Stimulated activated memory B cell treated with anti-CD40 and anti-IgM and Interleukin-4, amounts not matched to agents 10 μg/mL and 1 μg/mL and 100 μg/mL, for 72 hours (primary cell): ENCODE data around the gene TRIM41.
A peak's percentile ranks its signal among the peaks of the same experiment; 100 is the strongest.

Experiments
- ATAC-seq: fragments of 150-1000 bp; cut with Tn5 transposase; 2 replicates; pipeline ENCODE4 v1.10.0; 2021
- H3K27ac Mint-ChIP-seq: one replicate; pipeline ENCODE4 v1.8.0; 2022; ENCODE audit warnings: mild to moderate bottlenecking, mixed read lengths
- H3K27me3 Mint-ChIP-seq: one replicate; pipeline ENCODE4 v1.8.0; 2022; ENCODE audit warnings: mixed read lengths
- H3K36me3 Mint-ChIP-seq: one replicate; pipeline ENCODE4 v1.8.0; 2022; ENCODE audit warnings: mixed read lengths
- H3K4me1 Mint-ChIP-seq: one replicate; pipeline ENCODE4 v1.8.0; 2022; ENCODE audit warnings: mixed read lengths
- H3K4me3 Mint-ChIP-seq: one replicate; pipeline ENCODE4 v1.8.0; 2022; ENCODE audit warnings: mild to moderate bottlenecking, moderate library complexity, mixed read lengths
- H3K9me3 Mint-ChIP-seq: one replicate; pipeline ENCODE4 v1.8.0; 2022; ENCODE audit warnings: mixed read lengths

TRIM41 gene

GRCh38 chr5:181243018-181243563 lies 20.0 kb downstream of the TRIM41 start:
- peaks cover 55% of the 10 kb centered on the region for H3K36me3 Mint-ChIP-seq
- peak; percentile 0 for ATAC-seq
- peak overlapping the region; percentile 100 for H3K27ac Mint-ChIP-seq
- H3K4me3 Mint-ChIP-seq, result peak overlapping the region; percentile 100
- peaks cover 73% of the 10 kb centered on the region for H3K4me1 Mint-ChIP-seq
- no peaks in the 10 kb centered on the region for H3K9me3 Mint-ChIP-seq
- H3K27me3 Mint-ChIP-seq, result no peaks in the 10 kb centered on the region

GRCh38 chr5:181243564-181244343 lies 20.7 kb downstream of the TRIM41 start, which contains the start of gene RACK1:
Gene RACK1, minus strand, starts transcription at chr5:181243906. Its CDS starts 106 bp downstream, at chr5:181243800.
- peaks cover 73% of the 10 kb centered on the region for H3K4me1 Mint-ChIP-seq
- H3K27ac Mint-ChIP-seq, result peak within 1 kb of the TSS; percentile 100
- peak; percentile 87 for ATAC-seq
- H3K4me3 Mint-ChIP-seq, result peak within 1 kb of the TSS; percentile 100
- no peaks in the 10 kb centered on the region for H3K27me3 Mint-ChIP-seq
- H3K36me3 Mint-ChIP-seq, result peaks cover 52% of the 10 kb centered on the region
- H3K9me3 Mint-ChIP-seq, result no peaks in the 10 kb centered on the region

- H3K9me3 Mint-ChIP-seq, result no peaks in the 10 kb centered on the region
- peak; percentile 2 for ATAC-seq
- peaks cover 85% of the 10 kb centered on the region for H3K4me1 Mint-ChIP-seq
- H3K27me3 Mint-ChIP-seq, result no peaks in the 10 kb centered on the region
- H3K4me3 Mint-ChIP-seq, result peak overlapping the region; percentile 94
- peaks cover 45% of the 10 kb centered on the region for H3K36me3 Mint-ChIP-seq
- H3K27ac Mint-ChIP-seq, result peak overlapping the region; percentile 100
Observed at GRCh38 chr5:181245427-181246275, 22.6 kb downstream of the TRIM41 start.

GRCh38 chr5:181246276-181247049 lies 23.4 kb downstream of the TRIM41 start:
- Mint-ChIP-seq H3K27me3 (no peaks in the 10 kb centered on the region), H3K27ac (peak overlapping the region; percentile 100), H3K4me3 (peak overlapping the region; percentile 94), H3K9me3 (no peaks in the 10 kb centered on the region), H3K4me1 (peaks cover 85% of the 10 kb centered on the region), H3K36me3 (peaks cover 45% of the 10 kb centered on the region)
- peak; percentile 69 for ATAC-seq

DNA sequence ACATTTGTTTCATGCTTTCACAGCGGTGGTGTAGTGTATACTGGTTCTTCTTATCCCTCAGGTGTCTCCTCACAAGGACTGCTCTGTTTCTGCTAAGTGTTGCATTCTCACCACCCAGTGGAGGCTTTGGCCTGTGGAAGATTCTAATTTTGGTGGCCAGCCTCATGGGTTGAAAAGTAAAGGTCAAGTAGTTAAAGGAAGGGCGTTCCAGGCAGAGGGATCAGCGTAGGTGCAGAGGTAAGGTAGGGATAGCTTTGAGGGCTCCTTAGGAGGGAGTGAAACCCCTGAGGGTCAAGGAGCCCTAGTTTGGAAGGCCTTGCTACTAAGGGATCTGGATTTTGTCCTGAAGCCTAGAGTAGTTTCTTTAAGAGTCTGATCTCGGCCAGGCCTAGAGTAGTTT lies 25.2 kb downstream of the TRIM41 start:
- Mint-ChIP-seq H3K27ac (peak overlapping the region; percentile 100), H3K9me3 (no peaks in the 10 kb centered on the region), H3K27me3 (no peaks in the 10 kb centered on the region), H3K4me3 (peak overlapping the region; percentile 94), H3K4me1 (peaks cover 79% of the 10 kb centered on the region), H3K36me3 (peaks cover 32% of the 10 kb centered on the region)
- ATAC-seq, result no peak

GRCh38 chr5:181255276-181255675 lies 32.2 kb downstream of the TRIM41 start:
- Mint-ChIP-seq H3K27ac (no peak overlapping the region), H3K36me3 (peaks cover 36% of the 10 kb centered on the region)

GRCh38 chr5:181255836-181256578 lies 32.9 kb downstream of the TRIM41 start:
- Mint-ChIP-seq H3K27me3 (no peaks in the 10 kb centered on the region), H3K4me1 (peaks cover 78% of the 10 kb centered on the region), H3K36me3 (peaks cover 29% of the 10 kb centered on the region), H3K27ac (no peak overlapping the region), H3K4me3 (no peak overlapping the region), H3K9me3 (no peaks in the 10 kb centered on the region)
- ATAC-seq, result no peak

More at GRCh38 chr5:181255276-181255675, 32.2 kb downstream of the TRIM41 start:
- Mint-ChIP-seq H3K27me3 (no peaks in the 10 kb centered on the region), H3K4me3 (no peak overlapping the region), H3K9me3 (no peaks in the 10 kb centered on the region), H3K4me1 (peaks cover 78% of the 10 kb centered on the region)
- ATAC-seq, result no peak

- Mint-ChIP-seq H3K4me1 (peaks cover 59% of the 10 kb centered on the region), H3K27ac (no peak overlapping the region), H3K4me3 (peak overlapping the region; percentile 94), H3K27me3 (no peaks in the 10 kb centered on the region), H3K36me3 (peaks cover 20% of the 10 kb centered on the region), H3K9me3 (no peaks in the 10 kb centered on the region)
- ATAC-seq, result no peak
Observed at GRCh38 chr5:181258576-181258975, 35.5 kb downstream of the TRIM41 start.

DNA sequence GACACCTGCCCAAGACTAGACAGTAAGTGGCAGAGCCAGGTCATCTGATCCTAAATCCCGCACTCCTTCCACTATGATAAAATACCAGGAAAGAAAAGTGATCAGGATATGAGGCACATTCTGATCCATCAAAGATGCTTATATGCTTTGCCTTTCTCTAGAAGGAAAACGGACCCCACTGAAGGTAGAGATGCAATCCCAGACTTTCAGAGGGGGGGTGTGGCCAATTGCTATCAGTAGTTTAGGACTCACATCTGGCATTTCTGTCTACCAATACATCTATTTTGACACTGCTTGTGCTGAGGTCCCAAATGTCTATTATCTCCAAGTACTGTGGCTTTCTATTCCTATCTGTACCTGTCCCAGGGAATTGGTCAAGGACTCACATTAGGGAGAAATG lies 36.2 kb downstream of the TRIM41 start:
- Mint-ChIP-seq H3K9me3 (no peaks in the 10 kb centered on the region), H3K27ac (peak overlapping the region; percentile 91), H3K4me3 (peak overlapping the region; percentile 94), H3K4me1 (peaks cover 54% of the 10 kb centered on the region), H3K36me3 (peaks cover 21% of the 10 kb centered on the region), H3K27me3 (no peaks in the 10 kb centered on the region)
- ATAC-seq, result no peak

- ATAC-seq, result no peak
- peak overlapping the region; percentile 91 for H3K27ac Mint-ChIP-seq
- H3K9me3 Mint-ChIP-seq, result no peaks in the 10 kb centered on the region
- peak overlapping the region; percentile 94 for H3K4me3 Mint-ChIP-seq
- peaks cover 14% of the 10 kb centered on the region for H3K36me3 Mint-ChIP-seq
- H3K27me3 Mint-ChIP-seq, result no peaks in the 10 kb centered on the region
- H3K4me1 Mint-ChIP-seq, result peaks cover 49% of the 10 kb centered on the region
Observed at GRCh38 chr5:181259974-181260719, 37.1 kb downstream of the TRIM41 start.

GRCh38 chr5:181260720-181261319 lies 37.7 kb downstream of the TRIM41 start, which contains the start of gene TRIM52:
Gene TRIM52, minus strand, starts transcription at chr5:181261143. Its CDS starts 330 bp downstream, at chr5:181260813.
- Mint-ChIP-seq H3K9me3 (no peaks in the 10 kb centered on the region), H3K4me3 (peak within 1 kb of the TSS; percentile 94), H3K27me3 (no peaks in the 10 kb centered on the region), H3K27ac (peak within 1 kb of the TSS; percentile 91), H3K36me3 (peaks cover 11% of the 10 kb centered on the region), H3K4me1 (peaks cover 49% of the 10 kb centered on the region)
- peak; percentile 95 for ATAC-seq

GRCh38 chr5:181261320-181262049 lies 38.4 kb downstream of the TRIM41 start:
- H3K27ac Mint-ChIP-seq, result peak overlapping the region; percentile 91
- no peaks in the 10 kb centered on the region for H3K27me3 Mint-ChIP-seq
- ATAC-seq, result peak; percentile 79
- no peaks in the 10 kb centered on the region for H3K9me3 Mint-ChIP-seq
- peak overlapping the region; percentile 94 for H3K4me3 Mint-ChIP-seq
- H3K36me3 Mint-ChIP-seq, result peaks cover 8% of the 10 kb centered on the region
- peaks cover 43% of the 10 kb centered on the region for H3K4me1 Mint-ChIP-seq

DNA sequence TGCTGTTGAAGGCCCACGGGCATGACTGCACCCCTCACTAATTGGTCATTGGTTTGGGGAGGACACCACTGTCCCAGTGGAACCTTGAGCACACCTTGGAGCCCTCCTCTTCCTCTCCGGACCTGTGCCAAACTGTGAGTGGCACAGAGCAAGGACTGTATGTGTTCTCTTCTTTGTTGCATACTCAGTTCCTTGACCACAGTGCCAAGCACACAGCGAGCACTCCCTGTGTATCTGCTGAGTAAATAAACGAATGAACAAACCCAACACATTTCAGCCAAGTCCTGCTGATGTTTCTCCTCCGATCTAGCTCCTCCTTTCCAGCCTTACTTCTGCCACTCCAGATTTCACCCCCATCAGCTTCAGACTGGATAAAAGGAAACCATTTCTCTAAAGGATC lies 40.6 kb downstream of the TRIM41 start:
- Mint-ChIP-seq H3K27me3 (no peaks in the 10 kb centered on the region), H3K4me1 (peaks cover 27% of the 10 kb centered on the region), H3K4me3 (no peak overlapping the region), H3K36me3 (peaks cover 8% of the 10 kb centered on the region), H3K9me3 (no peaks in the 10 kb centered on the region), H3K27ac (no peak overlapping the region)
- no peak for ATAC-seq
